GM10248 (cell line): Measurements from ENCODE around the gene FHOD3.
"Not testable (repeated sequence)": the region's sequence is repeated elsewhere in the genome, so short reads cannot be mapped to it uniquely, and the experiment has no call there.

Source experiments
- CTCF ChIA-PET: fragments of 300-600 bp; sonication (Branson Sonifier 250); formaldehyde crosslinking; extraction: SDS; loops from one replicate; lab custom pipeline; 2021; ENCODE audit warnings: antibody characterized with exemption; lab: Yijun Ruan, JAX
- POLR2A ChIA-PET: fragments of 350-650 bp; sonication (Branson Sonifier 250); formaldehyde crosslinking; extraction: SDS; loops from one replicate; lab custom pipeline; 2020; ENCODE audit warnings: antibody characterized with exemption; lab: Yijun Ruan, JAX
- DNase-seq: peaks from one replicate; pipeline ENCODE4 v3.0.0; 2012; ENCODE audit errors: extremely low spot score
- TF ChIP-seq, protein P1 (sequence below): IDR thresholded peaks from 2 replicates; pipeline ENCODE4 v1.5.1; 2012; ENCODE audit warnings: mild to moderate bottlenecking, low read depth; ENCODE audit errors: extremely low read depth, missing control alignments, control extremely low read depth

The FHOD3 gene

DNA sequence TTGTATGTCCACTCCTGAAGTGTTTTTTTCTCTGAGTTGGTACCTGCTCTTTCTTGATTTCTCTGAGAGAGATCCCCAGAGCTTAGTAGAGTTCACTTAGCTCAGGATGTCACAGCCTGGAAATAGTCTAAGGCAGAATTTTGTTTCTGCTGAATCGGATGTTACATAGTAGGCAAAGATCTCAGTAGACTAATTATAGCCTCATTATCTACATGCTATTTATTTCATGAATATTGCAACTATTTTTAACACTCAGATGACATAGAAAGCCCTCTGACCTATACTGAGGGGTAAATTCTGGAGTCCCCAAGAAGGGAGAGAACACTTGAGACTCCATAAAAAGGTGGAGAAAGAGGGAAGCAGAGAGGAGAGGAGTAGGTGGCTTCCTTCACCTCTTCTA lies 160.2 kb downstream of the FHOD3 start:
- POLR2A ChIA-PET = no interaction called here
- CTCF ChIA-PET = no interaction called here
- no peak for DNase-seq
- TF ChIP-seq, protein P1, sequence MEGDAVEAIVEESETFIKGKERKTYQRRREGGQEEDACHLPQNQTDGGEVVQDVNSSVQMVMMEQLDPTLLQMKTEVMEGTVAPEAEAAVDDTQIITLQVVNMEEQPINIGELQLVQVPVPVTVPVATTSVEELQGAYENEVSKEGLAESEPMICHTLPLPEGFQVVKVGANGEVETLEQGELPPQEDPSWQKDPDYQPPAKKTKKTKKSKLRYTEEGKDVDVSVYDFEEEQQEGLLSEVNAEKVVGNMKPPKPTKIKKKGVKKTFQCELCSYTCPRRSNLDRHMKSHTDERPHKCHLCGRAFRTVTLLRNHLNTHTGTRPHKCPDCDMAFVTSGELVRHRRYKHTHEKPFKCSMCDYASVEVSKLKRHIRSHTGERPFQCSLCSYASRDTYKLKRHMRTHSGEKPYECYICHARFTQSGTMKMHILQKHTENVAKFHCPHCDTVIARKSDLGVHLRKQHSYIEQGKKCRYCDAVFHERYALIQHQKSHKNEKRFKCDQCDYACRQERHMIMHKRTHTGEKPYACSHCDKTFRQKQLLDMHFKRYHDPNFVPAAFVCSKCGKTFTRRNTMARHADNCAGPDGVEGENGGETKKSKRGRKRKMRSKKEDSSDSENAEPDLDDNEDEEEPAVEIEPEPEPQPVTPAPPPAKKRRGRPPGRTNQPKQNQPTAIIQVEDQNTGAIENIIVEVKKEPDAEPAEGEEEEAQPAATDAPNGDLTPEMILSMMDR = no peak

DNA sequence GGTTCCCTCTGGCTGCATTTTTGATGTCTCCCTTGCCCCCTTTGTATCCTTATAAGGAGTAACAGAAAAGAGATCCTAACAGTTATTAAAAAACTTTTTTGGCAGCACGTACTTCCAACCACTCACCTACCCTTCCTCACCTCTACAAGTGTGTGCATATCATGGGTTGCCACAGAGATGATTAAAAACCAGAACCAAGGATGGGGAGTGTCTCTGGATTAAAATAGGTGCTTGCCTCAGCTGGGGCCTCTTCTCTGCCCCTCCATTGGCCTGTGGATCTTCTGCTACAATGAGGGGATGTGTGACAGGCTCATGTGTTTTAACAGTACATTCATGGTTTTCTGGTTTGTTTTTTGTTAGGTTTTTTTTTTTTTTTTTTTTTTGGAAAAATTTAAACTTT lies 160.8 kb downstream of the FHOD3 start:
- no peak for DNase-seq
- TF ChIP-seq, protein P1 = no peak
- POLR2A ChIA-PET = interaction anchor here (0.7 kb wide), 1 partner anchor 280 kb away, joined by 6 read pairs; no protein-coding TSS in a partner anchor
- CTCF ChIA-PET = no interaction called here

DNA sequence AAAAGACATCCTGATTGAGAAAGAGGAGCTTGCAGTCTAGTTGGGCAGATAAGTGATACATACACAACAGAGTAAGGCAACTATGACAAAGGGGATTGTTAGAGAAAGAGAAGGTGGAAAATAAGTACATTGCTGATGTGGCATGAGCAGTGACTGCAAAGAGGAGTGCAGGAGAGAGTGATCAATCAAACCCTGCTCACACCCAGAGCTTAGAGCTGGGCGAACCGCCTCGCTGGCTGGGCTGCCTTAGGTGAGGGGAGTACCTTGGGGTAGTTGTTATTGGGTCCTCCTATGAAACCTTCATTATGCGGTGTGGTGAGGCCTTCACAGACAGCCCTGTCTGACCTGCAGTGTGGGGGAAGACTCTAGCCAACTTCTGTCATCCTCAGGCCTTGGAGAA lies 161.7 kb downstream of the FHOD3 start:
- ChIA-PET POLR2A (interaction anchor here (0.7 kb wide), 1 partner anchor 279 kb away, joined by 6 read pairs; no protein-coding TSS in a partner anchor), CTCF (interaction anchor here (1.3 kb wide), 1 partner anchor 28 kb away, joined by 4 read pairs; no protein-coding TSS in a partner anchor)
- no peak for DNase-seq
- TF ChIP-seq, protein P1 = no peak

DNA sequence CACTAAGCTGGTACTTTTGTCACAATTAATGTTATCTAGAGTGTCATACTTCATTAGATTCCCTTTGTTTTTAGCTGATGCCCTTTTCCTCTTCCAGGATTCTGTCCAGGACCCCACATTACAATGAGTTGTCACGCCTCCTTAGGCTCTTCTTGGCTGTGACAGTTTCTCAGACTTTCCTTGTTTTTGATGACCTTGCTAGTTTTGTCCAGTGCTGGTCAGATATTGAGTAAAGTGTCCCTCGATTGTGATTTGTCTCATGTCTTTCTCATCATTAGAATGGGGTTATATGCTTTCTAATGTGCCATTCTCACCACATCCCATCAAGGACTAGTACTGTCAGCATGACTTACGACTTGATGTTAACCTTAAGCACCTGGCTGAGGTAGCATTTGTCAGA lies 162.3 kb downstream of the FHOD3 start:
- ChIA-PET POLR2A (no interaction called here), CTCF (interaction anchor here (1.3 kb wide), 1 partner anchor 28 kb away, joined by 4 read pairs; no protein-coding TSS in a partner anchor)
- TF ChIP-seq, protein P1 = no peak
- no peak for DNase-seq

DNA sequence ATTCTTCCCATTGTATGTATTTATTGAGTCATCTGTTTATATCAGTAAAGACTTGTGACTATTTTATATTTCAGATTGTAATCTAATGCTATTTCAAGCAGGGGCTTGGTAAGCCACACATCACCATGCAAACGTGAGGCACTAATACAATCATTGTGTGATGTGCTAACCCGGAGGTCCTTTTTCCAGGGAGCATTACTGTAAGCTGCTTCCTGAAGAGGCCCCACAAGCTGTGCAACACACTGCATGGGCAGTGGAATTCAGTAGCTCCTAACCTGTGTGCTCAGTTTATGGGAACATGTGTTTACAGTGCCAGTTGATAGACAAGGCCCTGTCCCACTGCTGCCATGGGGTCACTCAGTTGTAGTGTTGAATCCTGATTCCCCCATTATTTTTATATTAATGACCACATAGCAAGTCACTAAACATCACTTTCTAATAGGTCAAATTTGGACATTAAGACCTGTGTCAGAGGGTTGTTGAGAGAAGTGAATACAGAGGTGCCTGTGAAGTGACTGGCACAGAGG lies 162.9 kb downstream of the FHOD3 start:
- TF ChIP-seq, protein P1 = no peak
- DNase-seq = no peak
- ChIA-PET CTCF (interaction anchor here (1.1 to 4.1 kb wide), 2 partner anchors 14 to 32 kb away, joined by 3 to 26 read pairs; no protein-coding TSS in a partner anchor), POLR2A (no interaction called here)

DNA sequence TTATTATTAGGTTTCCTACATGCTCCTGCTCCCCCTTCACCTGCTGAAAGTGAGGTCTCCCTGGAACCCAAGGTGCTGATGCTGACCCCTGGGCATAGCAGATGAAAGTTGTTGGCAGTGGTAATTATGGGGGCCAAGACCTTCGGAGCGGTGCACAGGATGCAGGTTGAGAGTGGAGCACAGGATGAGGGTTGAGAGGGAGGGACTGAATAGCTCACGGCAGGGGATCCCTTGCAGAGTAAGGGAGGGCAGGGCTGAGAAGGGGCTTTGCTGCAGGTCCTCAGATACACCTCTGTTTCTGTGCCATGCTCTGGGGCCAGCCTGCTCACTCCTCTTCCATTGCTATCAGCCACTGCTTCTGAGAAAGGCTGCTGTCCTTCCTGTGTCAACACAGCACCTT lies 163.3 kb downstream of the FHOD3 start:
- ChIA-PET POLR2A (no interaction called here), CTCF (interaction anchor here (0.7 to 4.1 kb wide), 3 partner anchors 13 to 33 kb away, joined by 3 to 26 read pairs (median 3); no protein-coding TSS in a partner anchor)
- DNase-seq = no peak
- TF ChIP-seq, protein P1 = no peak

DNA sequence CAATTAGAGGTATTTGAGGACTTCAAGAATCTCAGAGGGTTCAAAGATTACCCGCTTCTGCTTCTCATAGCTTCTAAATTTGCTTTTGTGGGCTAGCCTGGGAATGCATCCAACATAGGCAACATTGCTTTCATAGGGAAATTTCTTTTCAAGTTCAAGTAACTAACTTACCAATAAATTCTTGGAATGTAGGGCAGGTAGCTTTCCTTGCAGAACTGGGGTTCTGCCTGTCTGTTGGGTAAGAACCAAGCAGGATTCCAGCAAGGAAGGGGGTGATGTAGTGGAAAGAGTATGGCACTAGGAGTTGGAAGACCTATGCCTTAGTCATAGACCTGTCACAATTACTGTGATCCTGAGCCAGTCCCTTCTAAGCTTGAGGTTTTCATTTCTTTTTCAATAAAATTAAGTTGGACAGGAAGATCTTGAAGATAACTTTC lies 164.1 kb downstream of the FHOD3 start:
- DNase-seq = no peak
- TF ChIP-seq, protein P1 = no peak
- ChIA-PET CTCF (interaction anchor here (0.7 to 4.1 kb wide), 3 partner anchors 13 to 26 kb away, joined by 3 to 26 read pairs (median 7); no protein-coding TSS in a partner anchor), POLR2A (no interaction called here)

DNA sequence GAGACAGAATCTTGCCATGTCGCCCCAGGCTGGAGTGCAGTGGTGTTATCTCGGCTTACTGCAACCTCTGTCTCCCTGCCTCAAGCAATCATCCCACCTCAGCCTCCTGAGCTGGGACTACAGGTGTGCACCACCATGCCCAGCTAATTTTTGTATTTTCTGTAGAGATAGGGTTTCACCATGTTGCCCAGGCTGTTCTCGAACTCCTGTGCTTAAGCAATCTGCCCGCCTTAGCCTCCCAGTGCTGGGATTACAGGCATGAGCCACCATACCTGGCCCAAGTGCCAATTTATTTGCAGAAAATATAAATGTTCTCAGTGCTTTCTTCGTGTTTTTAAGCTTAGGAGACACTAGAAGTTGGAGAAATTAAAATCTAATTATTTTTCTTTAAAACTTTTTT lies 166.0 kb downstream of the FHOD3 start:
- DNase-seq, POLR2A ChIA-PET: not testable (repeated sequence)
- CTCF ChIA-PET = interaction anchor here (2.4 to 4.1 kb wide), 2 partner anchors 11 to 28 kb away, joined by 7 to 26 read pairs; no protein-coding TSS in a partner anchor
